Stimulated activated naive B cell treated with anti-CD40 and anti-IgM and Interleukin-4, amounts not matched to agents 10 μg/mL and 1 μg/mL and 100 μg/mL, for 72 hours (primary cell): ENCODE measurements around the gene PLXNA2.

Experiments used
- ATAC-seq, 2 donors: fragments of 150-1000 bp; cut with Tn5 transposase; replicated peaks; 2 replicates each; pipeline ENCODE4 v1.10.0; 2021; ENCODE audit warnings: moderate library complexity in 1 of 2
- DNase-seq: peaks from one replicate; pipeline ENCODE4 v3.0.0; 2021
- H3K27ac Mint-ChIP-seq: one replicate; pipeline ENCODE4 v1.8.0; 2022; ENCODE audit warnings: mild to moderate bottlenecking, mixed read lengths
- H3K27me3 Mint-ChIP-seq, 2 donors: one replicate each; pipeline ENCODE4 v1.8.0; 2022; ENCODE audit warnings: mixed read lengths in 2 of 2
- H3K36me3 Mint-ChIP-seq, 2 donors: one replicate each; pipeline ENCODE4 v1.8.0; 2022; ENCODE audit warnings: mixed read lengths in 2 of 2, mild to moderate bottlenecking in 1 of 2
- H3K4me1 Mint-ChIP-seq, 2 donors: one replicate each; pipeline ENCODE4 v1.8.0; 2022; ENCODE audit warnings: mixed read lengths in 2 of 2, mild to moderate bottlenecking in 1 of 2
- H3K4me3 Mint-ChIP-seq, 2 donors: one replicate each; pipeline ENCODE4 v1.8.0; 2022; ENCODE audit warnings: mild to moderate bottlenecking in 2 of 2, mixed read lengths in 2 of 2, moderate library complexity in 1 of 2
- H3K9me3 Mint-ChIP-seq, 2 donors: one replicate each; pipeline ENCODE4 v1.8.0; 2022; ENCODE audit warnings: mixed read lengths in 2 of 2, mild to moderate bottlenecking in 1 of 2

The PLXNA2 gene

DNA sequence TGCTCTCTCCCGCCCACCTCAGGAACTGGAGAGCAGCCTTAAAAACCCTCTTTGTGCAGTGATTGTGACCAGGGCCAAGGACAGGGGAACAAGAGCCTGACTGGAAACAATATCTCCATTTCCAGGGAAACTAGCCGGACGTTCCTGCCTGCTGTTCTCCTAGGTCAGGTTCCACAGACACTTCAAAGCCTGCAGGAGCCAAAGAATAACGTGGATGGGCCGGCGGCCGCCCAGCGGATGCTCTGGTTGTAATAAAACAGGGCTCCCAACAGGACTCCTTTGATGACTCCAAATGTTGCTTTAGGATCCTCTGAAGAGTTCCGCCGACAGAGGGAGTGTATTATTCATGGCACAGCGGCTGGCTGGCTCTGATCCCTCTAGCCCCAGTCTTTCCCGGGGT, 162.2 kb downstream of the PLXNA2 start:
- Mint-ChIP-seq H3K4me1 (peaks cover 9 to 15% of the 10 kb centered on the region in 2 donors), H3K36me3 (no peaks in the 10 kb centered on the region), H3K27me3 (peaks cover 0 to 6% of the 10 kb centered on the region in 2 donors), H3K9me3 (no peaks in the 10 kb centered on the region), H3K27ac (no peak overlapping the region), H3K4me3 (no peak overlapping the region)
- DNase-seq (no peak), ATAC-seq (no peak)

DNA sequence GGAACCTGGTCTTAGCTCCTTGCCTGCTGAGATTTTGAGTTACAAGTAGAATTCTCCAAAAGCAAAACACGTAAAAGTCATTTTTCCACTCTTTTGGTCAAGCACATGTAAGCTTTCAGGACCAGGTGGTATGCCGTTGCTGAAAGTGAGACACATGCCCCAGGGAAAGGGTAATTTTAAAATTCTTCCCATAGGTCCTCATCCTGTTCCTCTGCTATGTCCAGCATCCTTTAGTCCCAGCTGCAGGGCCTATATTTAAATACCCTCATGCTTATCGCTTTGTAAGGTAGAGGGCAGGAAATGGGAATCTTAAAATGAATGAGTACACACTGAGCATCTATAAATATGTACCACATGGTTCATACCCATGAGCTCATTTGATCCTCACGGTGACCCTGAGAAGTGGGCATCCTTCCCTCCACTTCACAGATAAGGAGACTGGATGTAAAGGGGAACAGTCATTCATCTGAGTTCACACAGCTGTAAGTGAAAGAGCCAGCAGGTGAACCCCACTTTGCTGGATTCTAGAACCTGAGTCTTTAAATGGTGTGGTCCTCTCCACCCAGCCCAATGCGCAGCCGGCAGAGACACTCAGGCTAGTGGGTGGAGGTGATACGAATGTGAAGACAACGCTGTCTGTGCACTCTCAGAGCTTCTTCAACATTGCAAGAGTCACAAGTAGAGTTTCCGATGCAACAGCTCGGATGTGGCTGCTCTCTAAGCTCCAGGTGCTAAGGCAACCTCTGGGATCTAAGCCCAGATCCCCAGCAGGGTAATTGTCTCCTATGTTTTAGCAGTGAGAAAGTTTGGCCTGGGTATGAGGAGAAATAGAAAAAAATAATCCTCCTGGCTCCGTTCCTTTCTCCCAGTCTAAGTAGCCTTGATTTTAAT, 163.5 kb downstream of the PLXNA2 start:
- H3K9me3 Mint-ChIP-seq: no peaks in the 10 kb centered on the region
- no peaks in the 10 kb centered on the region for H3K36me3 Mint-ChIP-seq
- ATAC-seq: no peak
- H3K4me1 Mint-ChIP-seq: peaks cover 2% of the 10 kb centered on the region in 2 donors
- no peak overlapping the region for H3K4me3 Mint-ChIP-seq
- no peak for DNase-seq
- peaks cover 0 to 6% of the 10 kb centered on the region in 2 donors for H3K27me3 Mint-ChIP-seq
- no peak overlapping the region for H3K27ac Mint-ChIP-seq

DNA sequence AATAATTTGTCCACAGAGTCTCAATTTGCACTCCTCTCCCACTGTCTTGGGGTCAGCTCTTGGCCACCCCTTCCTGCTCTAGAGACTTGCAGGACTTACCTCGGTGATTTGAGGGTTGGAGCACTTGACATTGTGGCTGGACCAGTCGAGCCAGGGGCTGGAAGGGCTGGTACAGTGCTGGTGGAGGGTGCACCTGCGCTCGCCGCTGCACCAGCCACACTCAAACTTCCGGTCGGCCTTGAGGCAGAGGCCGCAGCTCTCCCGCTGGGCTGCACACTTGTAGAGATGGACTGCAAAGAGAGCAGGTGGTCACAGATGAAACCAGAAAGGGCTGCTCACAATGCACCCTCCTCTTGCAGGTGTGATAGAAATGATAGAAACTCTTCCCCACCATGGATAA, 165.0 kb downstream of the PLXNA2 start:
- DNase-seq (no peak), ATAC-seq (no peak)
- H3K36me3 Mint-ChIP-seq: no peaks in the 10 kb centered on the region
- no peak overlapping the region for H3K27ac Mint-ChIP-seq
- H3K4me3 Mint-ChIP-seq: no peak overlapping the region
- peaks cover 0 to 6% of the 10 kb centered on the region in 2 donors for H3K27me3 Mint-ChIP-seq
- no peaks in the 10 kb centered on the region for H3K9me3 Mint-ChIP-seq
- no peaks in the 10 kb centered on the region for H3K4me1 Mint-ChIP-seq

DNA sequence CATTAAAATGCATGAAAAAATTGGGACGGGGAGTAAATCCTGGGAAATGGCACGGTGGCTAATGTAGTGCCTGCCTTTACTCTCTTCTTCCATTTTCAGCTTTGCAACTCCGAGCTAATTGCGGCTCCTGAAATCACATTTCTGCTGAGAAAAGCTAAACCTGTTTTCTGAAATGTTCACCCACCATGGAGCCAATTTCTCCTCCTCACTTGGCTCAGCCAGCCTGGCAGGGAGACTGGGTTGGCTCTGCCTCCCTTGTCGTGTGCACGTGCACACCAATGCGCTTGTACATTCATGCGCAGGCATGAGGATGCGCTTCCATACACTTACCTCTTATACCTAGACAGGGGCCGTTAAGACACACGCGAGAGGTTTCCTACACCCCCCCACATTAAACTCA, 165.4 kb downstream of the PLXNA2 start:
- no peaks in the 10 kb centered on the region for H3K9me3 Mint-ChIP-seq
- H3K27ac Mint-ChIP-seq: no peak overlapping the region
- no peaks in the 10 kb centered on the region for H3K4me1 Mint-ChIP-seq
- H3K27me3 Mint-ChIP-seq: peaks cover 0 to 5% of the 10 kb centered on the region in 2 donors
- DNase-seq (no peak), ATAC-seq (no peak)
- H3K36me3 Mint-ChIP-seq: no peaks in the 10 kb centered on the region
- no peak overlapping the region for H3K4me3 Mint-ChIP-seq

DNA sequence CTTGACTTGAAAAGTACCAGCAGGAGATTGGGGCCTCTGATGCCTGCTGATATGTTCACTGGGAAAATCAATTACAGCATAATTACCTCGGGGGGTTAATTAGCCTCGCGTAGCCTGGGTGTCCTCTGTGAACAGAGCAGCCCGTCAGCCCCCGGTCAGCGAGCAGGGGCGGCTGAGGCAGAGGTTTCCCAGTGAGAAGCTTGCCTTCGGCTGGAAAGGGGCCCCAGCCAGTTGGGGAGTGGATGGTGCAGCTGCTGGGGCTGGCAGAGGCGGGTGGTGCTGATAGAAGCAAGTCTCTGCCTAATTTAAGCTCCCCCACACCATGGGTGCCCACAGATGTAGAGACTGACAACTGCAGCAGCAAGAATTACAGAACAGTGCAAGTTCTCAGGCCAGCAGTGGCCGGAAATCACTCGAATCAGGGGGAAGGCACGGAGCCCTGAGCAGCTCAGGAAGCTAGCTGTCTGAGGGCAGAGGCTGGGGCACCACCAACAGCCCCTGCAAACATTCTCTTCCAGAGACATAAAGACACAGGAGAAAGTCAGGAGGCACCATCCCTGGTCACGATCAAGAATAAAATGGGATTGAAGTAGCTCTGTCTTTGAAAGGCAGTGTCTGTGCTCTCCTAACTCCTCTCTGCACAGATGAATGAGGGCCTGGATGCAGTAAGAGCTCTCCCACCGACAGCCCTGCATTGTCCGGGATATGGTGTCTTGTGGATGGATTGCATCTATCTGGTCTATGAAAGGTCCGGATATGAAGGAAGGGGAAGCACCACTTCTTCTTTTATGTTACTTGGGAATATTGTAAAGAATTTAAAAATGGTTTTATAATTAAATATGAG, 166.7 kb downstream of the PLXNA2 start:
- Mint-ChIP-seq H3K9me3 (no peaks in the 10 kb centered on the region), H3K27me3 (no peaks in the 10 kb centered on the region), H3K4me1 (no peaks in the 10 kb centered on the region), H3K4me3 (no peak overlapping the region), H3K36me3 (no peaks in the 10 kb centered on the region), H3K27ac (no peak overlapping the region)
- no peak for DNase-seq
- ATAC-seq: no peak

DNA sequence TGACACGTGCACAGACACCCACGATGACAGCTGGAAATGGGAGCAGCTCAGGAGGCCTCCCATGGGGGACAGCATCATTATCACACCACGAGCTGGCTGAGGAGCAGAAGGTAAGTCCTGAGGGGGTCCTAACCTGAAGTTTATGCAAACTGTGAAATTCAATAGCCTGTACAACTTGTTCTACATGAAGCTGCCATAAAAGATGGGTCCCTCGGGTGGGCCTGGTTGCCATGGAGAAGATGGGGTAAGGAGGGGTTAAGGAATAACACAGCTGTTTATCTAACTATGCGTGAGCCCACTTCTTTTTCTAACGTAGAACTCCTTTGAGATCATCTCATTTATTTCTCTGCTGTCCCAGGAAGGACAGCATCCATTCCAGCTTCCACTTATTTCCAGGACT, 169.8 kb downstream of the PLXNA2 start:
- H3K9me3 Mint-ChIP-seq: no peaks in the 10 kb centered on the region
- DNase-seq (no peak), ATAC-seq (no peak)
- no peaks in the 10 kb centered on the region for H3K36me3 Mint-ChIP-seq
- no peaks in the 10 kb centered on the region for H3K4me1 Mint-ChIP-seq
- H3K4me3 Mint-ChIP-seq: no peak overlapping the region
- H3K27ac Mint-ChIP-seq: no peak overlapping the region
- H3K27me3 Mint-ChIP-seq: no peaks in the 10 kb centered on the region

DNA sequence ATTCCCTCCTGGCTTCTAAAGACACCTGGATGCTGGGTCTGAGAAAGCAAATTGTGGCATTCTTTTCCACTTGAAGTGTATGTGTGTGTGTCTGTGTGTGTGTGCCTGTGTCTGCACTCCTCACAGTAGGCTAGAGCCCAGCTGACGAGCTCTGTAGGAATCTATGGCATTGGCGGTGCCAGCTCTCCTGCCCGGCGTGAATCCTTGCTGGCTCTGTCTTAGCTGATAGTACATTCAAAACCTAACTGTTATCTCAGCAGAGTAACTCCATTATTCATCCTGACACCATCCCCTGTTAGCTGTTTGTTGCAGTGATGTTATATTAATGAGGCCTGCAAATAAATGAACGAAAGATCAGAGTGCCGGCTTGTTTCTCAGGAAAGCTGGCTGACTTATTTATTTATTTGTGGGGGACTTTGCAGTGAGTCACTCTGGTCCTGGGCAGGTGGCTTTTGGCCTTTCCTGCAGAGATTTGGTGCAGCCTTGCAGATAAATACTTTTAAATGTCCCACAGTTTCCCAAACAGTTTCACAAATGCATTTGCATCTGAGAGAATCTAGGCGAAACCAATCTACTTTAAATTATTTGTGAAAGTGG, 172.7 kb downstream of the PLXNA2 start:
- Mint-ChIP-seq H3K4me3 (no peak overlapping the region), H3K27ac (no peak overlapping the region), H3K4me1 (no peaks in the 10 kb centered on the region), H3K9me3 (no peaks in the 10 kb centered on the region), H3K36me3 (no peaks in the 10 kb centered on the region), H3K27me3 (no peaks in the 10 kb centered on the region)
- ATAC-seq: no peak
- DNase-seq: no peak

DNA sequence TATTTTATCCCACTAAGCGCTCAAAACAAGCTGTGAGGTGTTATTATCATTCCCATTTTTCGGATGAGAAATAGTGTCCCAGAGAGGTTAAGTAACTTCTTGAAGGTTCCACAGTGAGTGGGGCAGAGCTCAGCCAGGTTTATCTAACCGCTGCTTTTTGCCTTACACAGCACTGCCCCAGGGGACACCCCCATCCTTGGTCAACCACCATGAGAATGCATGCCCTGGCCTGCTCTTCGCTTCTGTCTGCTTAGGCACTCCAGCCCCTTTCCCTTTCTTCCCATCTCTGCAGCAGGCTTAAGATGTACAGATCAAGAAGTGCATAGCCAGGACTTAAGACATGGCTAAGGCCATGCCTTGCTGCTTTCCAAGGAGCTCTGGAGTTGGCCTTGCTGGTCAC, 174.3 kb downstream of the PLXNA2 start:
- H3K9me3 Mint-ChIP-seq: no peaks in the 10 kb centered on the region
- H3K4me3 Mint-ChIP-seq: no peak overlapping the region
- ATAC-seq (no peak), DNase-seq (no peak)
- H3K27ac Mint-ChIP-seq: peak overlapping the region; percentile 20
- H3K36me3 Mint-ChIP-seq: no peaks in the 10 kb centered on the region
- H3K4me1 Mint-ChIP-seq: peaks cover 7 to 11% of the 10 kb centered on the region in 2 donors
- H3K27me3 Mint-ChIP-seq: no peaks in the 10 kb centered on the region

DNA sequence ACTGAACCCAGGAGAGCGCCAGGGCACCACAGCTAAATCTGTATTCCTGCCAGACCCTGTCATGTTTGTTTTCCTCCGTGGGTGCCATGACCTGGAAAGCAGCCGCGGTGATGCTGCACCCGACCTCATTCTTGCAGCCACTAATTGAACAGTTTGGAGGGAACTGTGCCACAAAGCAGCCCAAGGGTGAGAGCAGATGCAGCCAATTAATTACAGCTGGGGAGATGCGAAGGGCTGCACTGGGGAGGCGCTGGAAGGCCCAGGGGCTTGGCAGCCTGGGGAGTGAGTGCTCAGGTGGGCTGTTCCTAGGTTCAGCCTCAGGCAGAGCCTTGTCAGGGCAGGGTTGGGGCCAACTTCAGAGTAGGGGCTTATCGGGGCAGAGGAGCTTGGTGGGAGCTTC, 174.9 kb downstream of the PLXNA2 start:
- Mint-ChIP-seq H3K27ac (no peak overlapping the region), H3K9me3 (no peaks in the 10 kb centered on the region), H3K4me1 (peaks cover 7 to 11% of the 10 kb centered on the region in 2 donors), H3K4me3 (no peak overlapping the region), H3K36me3 (no peaks in the 10 kb centered on the region), H3K27me3 (no peaks in the 10 kb centered on the region)
- DNase-seq (no peak), ATAC-seq (no peak)

DNA sequence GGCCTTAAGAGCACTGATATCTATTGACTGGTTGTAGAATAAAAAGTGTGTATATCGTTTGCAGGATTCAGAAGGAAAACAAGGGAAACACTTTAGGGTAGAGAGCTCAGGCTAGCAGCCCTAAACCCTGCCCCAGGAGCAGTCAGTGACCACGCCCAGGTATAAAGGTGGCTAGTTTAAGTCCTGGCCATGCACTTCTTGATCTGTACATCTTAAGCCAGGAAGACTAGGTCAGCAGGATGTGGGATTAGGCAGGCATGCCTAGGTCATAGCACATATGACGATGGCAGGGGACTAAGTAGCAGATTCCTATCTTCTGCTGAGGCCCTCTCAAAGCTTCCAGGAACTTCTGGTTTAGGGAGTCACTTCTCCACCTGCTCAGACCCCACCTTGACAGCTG, 175.3 kb downstream of the PLXNA2 start:
- H3K4me3 Mint-ChIP-seq: no peak overlapping the region
- H3K27ac Mint-ChIP-seq: no peak overlapping the region
- no peaks in the 10 kb centered on the region for H3K27me3 Mint-ChIP-seq
- no peak for DNase-seq
- ATAC-seq: no peak
- no peaks in the 10 kb centered on the region for H3K9me3 Mint-ChIP-seq
- H3K36me3 Mint-ChIP-seq: no peaks in the 10 kb centered on the region
- H3K4me1 Mint-ChIP-seq: peaks cover 7 to 11% of the 10 kb centered on the region in 2 donors

DNA sequence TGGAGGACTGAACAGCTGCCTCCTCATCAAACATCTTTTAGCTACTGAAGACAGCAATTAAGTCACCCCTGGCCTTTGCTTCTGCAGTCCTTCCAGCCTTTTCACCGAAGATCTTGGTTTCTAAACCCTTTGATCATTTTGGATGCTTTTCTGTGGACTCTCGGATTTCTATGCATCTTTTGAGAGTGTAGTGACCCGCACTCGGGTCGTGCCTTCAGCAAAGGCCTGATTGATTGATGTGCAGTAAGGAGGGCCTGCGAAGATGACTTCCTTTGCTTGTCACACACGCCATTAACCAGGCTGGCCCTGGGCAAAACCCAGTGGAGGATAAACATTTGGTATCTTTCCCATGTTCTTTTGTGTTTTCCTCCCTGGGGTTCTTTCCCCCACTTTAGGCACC, 175.8 kb downstream of the PLXNA2 start:
- DNase-seq (no peak), ATAC-seq (no peak)
- Mint-ChIP-seq H3K9me3 (no peaks in the 10 kb centered on the region), H3K4me1 (peaks cover 7 to 11% of the 10 kb centered on the region in 2 donors), H3K27me3 (no peaks in the 10 kb centered on the region), H3K27ac (no peak overlapping the region), H3K4me3 (no peak overlapping the region), H3K36me3 (no peaks in the 10 kb centered on the region)

DNA sequence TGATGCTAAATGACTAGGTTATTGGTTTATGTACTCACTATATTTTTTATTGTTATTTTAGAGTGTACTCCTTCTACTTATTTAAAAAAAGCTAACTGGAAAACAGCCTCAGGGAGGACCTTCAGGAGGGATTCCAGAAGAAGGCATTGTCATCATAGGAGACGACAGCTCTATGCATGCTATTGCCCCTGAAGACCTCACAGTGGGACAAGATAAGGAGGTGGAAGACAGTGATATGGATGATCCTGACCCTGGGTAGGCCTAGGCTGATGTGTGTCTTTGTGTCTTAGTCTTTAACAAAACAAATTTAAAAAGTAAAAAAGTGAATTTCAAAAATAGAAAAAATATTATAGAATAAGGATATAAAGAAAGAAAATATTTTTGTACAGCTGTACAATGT, 177.6 kb downstream of the PLXNA2 start:
- H3K27ac Mint-ChIP-seq: no peak overlapping the region
- no peaks in the 10 kb centered on the region for H3K36me3 Mint-ChIP-seq
- DNase-seq (no peak), ATAC-seq (no peak)
- peaks cover 7 to 11% of the 10 kb centered on the region in 2 donors for H3K4me1 Mint-ChIP-seq
- H3K27me3 Mint-ChIP-seq: no peaks in the 10 kb centered on the region
- no peaks in the 10 kb centered on the region for H3K9me3 Mint-ChIP-seq
- H3K4me3 Mint-ChIP-seq: no peak overlapping the region

DNA sequence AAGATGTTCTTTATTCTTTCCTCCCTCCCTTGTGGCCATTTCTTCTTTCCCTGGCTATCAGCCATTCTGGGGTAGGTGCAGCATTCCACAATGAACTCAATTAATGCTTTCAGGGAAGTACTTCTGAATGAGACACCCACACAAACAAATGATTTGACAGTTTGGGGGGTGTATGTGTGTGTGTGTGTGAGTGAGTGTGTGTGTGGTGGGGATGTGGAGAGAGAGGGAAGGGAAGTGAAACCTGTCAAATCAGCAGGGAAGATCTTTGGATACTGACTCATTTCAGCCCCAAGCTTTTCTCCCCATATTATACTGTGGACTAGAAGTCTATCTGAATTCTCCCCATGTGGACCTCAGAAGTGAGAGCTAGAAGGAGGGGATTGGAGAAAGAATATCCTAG, 178.3 kb downstream of the PLXNA2 start:
- no peaks in the 10 kb centered on the region for H3K9me3 Mint-ChIP-seq
- no peak overlapping the region for H3K27ac Mint-ChIP-seq
- peaks cover 7 to 11% of the 10 kb centered on the region in 2 donors for H3K4me1 Mint-ChIP-seq
- no peaks in the 10 kb centered on the region for H3K27me3 Mint-ChIP-seq
- H3K36me3 Mint-ChIP-seq: no peaks in the 10 kb centered on the region
- DNase-seq (peak; percentile 27), ATAC-seq (peak; percentile 76 to 87)
- no peak overlapping the region for H3K4me3 Mint-ChIP-seq

DNA sequence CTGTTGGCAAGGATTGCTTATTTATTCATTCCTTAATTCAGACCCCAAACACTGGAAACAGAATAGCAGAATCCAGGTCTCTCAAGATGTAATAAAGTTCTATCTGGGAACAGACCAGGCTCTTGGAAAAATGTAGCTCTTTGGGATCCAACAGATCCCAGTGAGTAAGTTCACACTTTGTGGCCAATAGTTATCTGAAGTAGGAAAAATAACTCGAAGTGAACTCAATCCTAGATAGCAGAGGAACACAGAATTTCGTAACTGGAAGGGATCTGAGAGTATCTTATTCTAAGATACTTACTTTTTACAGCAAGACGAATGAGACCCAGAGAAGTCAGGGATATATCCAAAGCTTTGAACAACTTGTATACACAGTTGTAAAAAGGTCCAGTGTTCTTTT, 182.6 kb downstream of the PLXNA2 start:
- DNase-seq (no peak), ATAC-seq (no peak)
- Mint-ChIP-seq H3K4me3 (no peak overlapping the region), H3K36me3 (no peaks in the 10 kb centered on the region), H3K27ac (no peak overlapping the region), H3K9me3 (no peaks in the 10 kb centered on the region), H3K27me3 (no peaks in the 10 kb centered on the region), H3K4me1 (peaks cover 7 to 11% of the 10 kb centered on the region in 2 donors)
